ENCODE measurements around the gene MTHFSD.
A peak's percentile ranks its signal among the peaks of the same experiment; 100 is the strongest.

Gene MTHFSD

DNA sequence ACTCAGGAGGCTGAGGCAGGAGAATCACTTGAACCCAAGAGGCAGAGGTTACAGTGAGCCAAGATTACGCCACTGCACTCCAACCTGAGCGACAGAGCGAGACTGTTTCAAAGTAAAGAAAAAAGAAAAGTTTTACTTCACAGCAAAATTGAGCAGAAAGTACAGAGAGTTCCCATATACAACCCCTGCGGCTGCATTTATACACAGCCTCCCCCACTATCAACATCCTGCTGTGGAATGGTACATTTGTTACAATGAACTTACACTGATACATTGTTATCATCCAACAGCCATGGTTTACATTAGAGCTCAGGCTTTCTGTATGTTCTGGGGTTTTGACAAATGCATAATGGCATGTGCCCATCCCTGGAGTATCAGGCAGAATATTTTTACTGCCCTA lies 2.6 kb upstream of the MTHFSD start:
- no peak for DNase-seq (ENCODE audit: low read depth)
- TF ChIP-seq, protein P1, sequence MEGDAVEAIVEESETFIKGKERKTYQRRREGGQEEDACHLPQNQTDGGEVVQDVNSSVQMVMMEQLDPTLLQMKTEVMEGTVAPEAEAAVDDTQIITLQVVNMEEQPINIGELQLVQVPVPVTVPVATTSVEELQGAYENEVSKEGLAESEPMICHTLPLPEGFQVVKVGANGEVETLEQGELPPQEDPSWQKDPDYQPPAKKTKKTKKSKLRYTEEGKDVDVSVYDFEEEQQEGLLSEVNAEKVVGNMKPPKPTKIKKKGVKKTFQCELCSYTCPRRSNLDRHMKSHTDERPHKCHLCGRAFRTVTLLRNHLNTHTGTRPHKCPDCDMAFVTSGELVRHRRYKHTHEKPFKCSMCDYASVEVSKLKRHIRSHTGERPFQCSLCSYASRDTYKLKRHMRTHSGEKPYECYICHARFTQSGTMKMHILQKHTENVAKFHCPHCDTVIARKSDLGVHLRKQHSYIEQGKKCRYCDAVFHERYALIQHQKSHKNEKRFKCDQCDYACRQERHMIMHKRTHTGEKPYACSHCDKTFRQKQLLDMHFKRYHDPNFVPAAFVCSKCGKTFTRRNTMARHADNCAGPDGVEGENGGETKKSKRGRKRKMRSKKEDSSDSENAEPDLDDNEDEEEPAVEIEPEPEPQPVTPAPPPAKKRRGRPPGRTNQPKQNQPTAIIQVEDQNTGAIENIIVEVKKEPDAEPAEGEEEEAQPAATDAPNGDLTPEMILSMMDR (conservative IDR thresholded peaks at IDR 0.05; ENCODE audit: control insufficient read depth, insufficient read depth, low read depth, low read length), result no peak
- no peak overlapping the region for H3K4me3 ChIP-seq (ENCODE audit: control insufficient read depth, low read depth, low read length)

DNA sequence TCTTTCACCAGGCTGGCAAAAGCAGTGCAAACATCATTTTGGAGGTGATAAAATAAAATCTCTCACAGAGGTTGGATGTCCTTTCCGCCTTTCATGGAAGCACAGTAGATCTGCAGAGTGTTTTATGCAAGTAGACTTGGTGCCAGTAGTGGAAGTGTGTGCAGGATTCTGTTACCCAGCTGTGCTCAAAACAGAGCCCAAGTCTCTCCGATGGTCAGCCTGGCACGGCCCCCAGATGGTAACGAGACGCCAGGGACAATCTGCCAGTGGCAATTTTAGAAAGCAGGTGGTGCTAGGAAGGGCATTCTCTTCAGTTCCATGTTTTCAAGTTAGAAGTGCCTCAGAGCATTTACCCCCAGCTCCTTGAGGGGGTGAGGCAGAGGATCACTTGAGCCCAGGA lies 1.5 kb upstream of the MTHFSD start:
- TF ChIP-seq, protein P1 (conservative IDR thresholded peaks at IDR 0.05; ENCODE audit: control insufficient read depth, insufficient read depth, low read depth, low read length), result no peak
- H3K4me3 ChIP-seq (ENCODE audit: control insufficient read depth, low read depth, low read length), result no peak overlapping the region
- DNase-seq (ENCODE audit: low read depth), result no peak

DNA sequence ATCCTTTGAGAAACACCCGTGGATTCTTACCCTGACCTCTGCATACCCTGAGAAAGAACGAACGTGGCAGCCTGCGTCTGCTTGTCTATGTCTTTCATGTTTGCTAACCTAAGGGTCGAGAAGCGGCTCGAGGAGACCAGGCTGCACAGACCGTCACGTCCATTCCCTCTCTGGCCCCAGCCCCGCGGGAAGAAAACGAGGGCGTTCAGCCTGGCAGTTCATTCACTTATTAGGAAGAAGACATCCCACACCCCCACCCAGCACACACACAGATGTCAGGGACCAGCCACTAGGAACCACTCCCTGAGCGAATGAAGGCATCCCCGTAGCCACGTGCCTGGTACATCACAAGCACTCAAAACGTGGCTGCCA lies 655 bp upstream of the MTHFSD start:
- TF ChIP-seq, protein P1 (conservative IDR thresholded peaks at IDR 0.05; ENCODE audit: control insufficient read depth, insufficient read depth, low read depth, low read length), result no peak
- DNase-seq (ENCODE audit: low read depth), result no peak
- H3K4me3 ChIP-seq (ENCODE audit: control insufficient read depth, low read depth, low read length), result peak overlapping the region; percentile 96

DNA sequence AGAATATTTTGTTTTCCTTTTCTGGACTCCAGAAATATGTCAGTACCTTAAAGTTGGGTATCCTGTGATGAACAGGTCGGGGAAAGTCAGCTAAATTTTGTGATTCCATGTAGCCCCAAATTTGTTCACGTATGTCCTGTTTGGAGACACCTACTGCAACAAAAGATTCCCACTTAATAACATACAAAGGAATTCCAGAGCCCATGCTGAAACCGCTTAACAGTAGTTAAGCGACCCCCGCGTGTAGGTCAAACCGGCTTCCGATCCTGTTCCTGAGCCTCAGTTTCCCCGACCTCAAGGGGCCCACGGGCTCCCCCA lies 477 bp downstream of the MTHFSD start:
- DNase-seq (ENCODE audit: low read depth), result no peak
- TF ChIP-seq, protein P1 (conservative IDR thresholded peaks at IDR 0.05; ENCODE audit: control insufficient read depth, insufficient read depth, low read depth, low read length), result no peak
- peak overlapping the region; percentile 96 for H3K4me3 ChIP-seq (ENCODE audit: control insufficient read depth, low read depth, low read length)

DNA sequence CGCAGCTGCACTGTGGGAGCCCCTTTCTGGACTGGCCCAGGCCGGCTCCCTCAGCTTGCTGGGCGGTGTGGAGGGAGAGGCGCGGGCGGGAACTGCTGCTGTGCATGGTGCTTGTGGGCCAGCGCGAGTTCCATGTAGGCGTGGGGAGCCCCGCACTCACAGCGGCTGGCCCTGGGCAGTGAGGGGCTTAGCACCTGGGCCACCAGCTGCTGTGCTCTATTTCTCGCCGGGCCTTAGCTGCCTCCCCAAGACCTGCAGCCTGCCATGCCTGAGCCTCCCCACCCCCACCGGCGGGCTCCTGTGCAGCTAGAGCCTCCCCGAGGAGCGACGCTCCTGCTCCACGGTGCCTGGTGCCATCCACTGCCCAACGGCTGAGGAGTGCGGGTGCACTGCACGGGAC lies 1.7 kb downstream of the MTHFSD start:
- no peak overlapping the region for H3K4me3 ChIP-seq (ENCODE audit: control insufficient read depth, low read depth, low read length)
- no peak for DNase-seq (ENCODE audit: low read depth)
- TF ChIP-seq, protein P1 (conservative IDR thresholded peaks at IDR 0.05; ENCODE audit: control insufficient read depth, insufficient read depth, low read depth, low read length), result no peak

DNA sequence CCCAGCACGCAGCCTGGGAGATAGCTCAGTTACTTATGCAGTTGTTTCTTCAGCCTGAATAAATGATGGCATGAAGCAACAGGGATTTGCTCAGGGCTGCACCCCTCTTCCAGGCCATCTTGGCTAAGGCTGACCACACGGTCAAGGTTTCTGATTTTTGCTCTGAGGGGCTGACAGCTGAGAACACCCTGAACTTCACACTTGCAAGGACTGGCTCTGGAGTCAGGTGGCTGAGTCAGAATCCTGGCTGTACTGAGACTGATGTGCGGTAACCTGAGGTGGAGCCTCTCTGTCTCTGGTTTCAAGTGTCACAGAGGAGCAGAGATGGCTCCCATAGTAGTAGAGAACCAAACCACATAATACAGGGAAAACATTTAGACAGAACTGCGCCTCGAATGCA lies 4.8 kb downstream of the MTHFSD start:
- no peak overlapping the region for H3K4me3 ChIP-seq (ENCODE audit: control insufficient read depth, low read depth, low read length)
- TF ChIP-seq, protein P1 (conservative IDR thresholded peaks at IDR 0.05; ENCODE audit: control insufficient read depth, insufficient read depth, low read depth, low read length), result no peak
- no peak for DNase-seq (ENCODE audit: low read depth)

DNA sequence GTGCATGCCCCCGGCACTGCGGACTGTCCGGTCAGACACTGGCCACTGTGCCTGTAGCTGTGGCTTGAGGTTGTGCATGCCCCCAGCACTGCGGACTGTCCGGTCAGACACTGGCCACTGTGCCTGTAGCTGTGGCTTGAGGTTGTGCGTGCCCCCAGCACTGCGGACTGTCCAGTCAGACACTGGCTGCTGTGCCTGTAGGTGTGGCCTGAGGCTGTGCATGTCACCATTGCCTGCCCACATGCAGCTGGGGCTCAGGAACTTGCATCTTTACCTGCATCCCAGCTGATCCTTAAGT lies 5.2 kb downstream of the MTHFSD start:
- TF ChIP-seq, protein P1 (conservative IDR thresholded peaks at IDR 0.05; ENCODE audit: control insufficient read depth, insufficient read depth, low read depth, low read length), result no peak
- no peak overlapping the region for H3K4me3 ChIP-seq (ENCODE audit: control insufficient read depth, low read depth, low read length)
- DNase-seq (ENCODE audit: low read depth), result no peak

All from fibroblast of mammary gland (primary cell).